ENCODE measurements around the gene ZBTB37.

ZBTB37 gene

GRCh38 chr1:173948594-173948993 lies 80.4 kb downstream of the ZBTB37 start:
- ATAC-seq, result no peak
- TF ChIP-seq ARNTL (CRISPR knock-in tag; IDR thresholded peaks at IDR 0.05; ENCODE audit: borderline replicate concordance, low read depth), result no peak
- TF ChIP-seq TCF4 (CRISPR knock-in tag; IDR thresholded peaks at IDR 0.05; ENCODE audit: borderline replicate concordance), result no peak
- no peak for TF ChIP-seq PPARA (CRISPR knock-in tag; IDR thresholded peaks at IDR 0.05; ENCODE audit: borderline replicate concordance)
- TF ChIP-seq PATZ1 (CRISPR knock-in tag; IDR thresholded peaks at IDR 0.05; ENCODE audit: borderline replicate concordance), result no peak
- TF ChIP-seq TSHZ2 (CRISPR knock-in tag; IDR thresholded peaks at IDR 0.05), result no peak
- no peak for TF ChIP-seq POU6F1 (CRISPR knock-in tag; IDR thresholded peaks at IDR 0.05; ENCODE audit: borderline replicate concordance, low read depth)
- TF ChIP-seq CREB5 (CRISPR knock-in tag; IDR thresholded peaks at IDR 0.05; ENCODE audit: low read depth), result no peak
- no peak for TF ChIP-seq BACH2 (CRISPR knock-in tag; IDR thresholded peaks at IDR 0.05; ENCODE audit: borderline replicate concordance)
